CD4-positive, CD25-positive, alpha-beta regulatory T cell (primary cell): ENCODE results near the gene SIGLEC6. TPM values are rescaled to one million over a fixed set of nuclear protein-coding genes. Genes with fewer than 3 reads are reported as not detected.

Experiments used
- ATAC-seq, 2 donors: fragments of 150-1000 bp; cut with Tn5 transposase; one replicate each; pipeline ENCODE4 v1.10.0; 2021; ENCODE audit warnings: low read depth in 2 of 2, moderate number of reproducible peaks in 2 of 2, moderate library complexity in 1 of 2
- DNase-seq, 3 donors: peaks; one replicate each; pipeline versions ENCODE4 v3.0.0 to v3.0.0-alpha.2; 2012 to 2022; ENCODE audit warnings: mixed read lengths in 1 of 3
- H3K27ac ChIP-seq: one replicate; pipeline ENCODE4 v1.7.0; 2013; ENCODE audit warnings: mild to moderate bottlenecking, low read length; ENCODE audit not compliant: insufficient read depth, poor library complexity, severe bottlenecking
- H3K27me3 ChIP-seq: one replicate; pipeline ENCODE4 v1.7.0; 2013; ENCODE audit warnings: low read length; ENCODE audit not compliant: control insufficient read depth, insufficient read depth
- H3K36me3 ChIP-seq: one replicate; pipeline ENCODE4 v1.7.0; 2013; ENCODE audit warnings: mild to moderate bottlenecking, low read length, moderate library complexity; ENCODE audit not compliant: control insufficient read depth, insufficient read depth
- H3K4me1 ChIP-seq: 2 replicates; pipeline ENCODE4 v1.7.0; 2013; ENCODE audit warnings: mild to moderate bottlenecking, low read length; ENCODE audit not compliant: insufficient read depth, control insufficient read depth, poor library complexity, severe bottlenecking
- H3K4me3 ChIP-seq: one replicate; pipeline ENCODE4 v1.7.0; 2013; ENCODE audit warnings: low read depth, mild to moderate bottlenecking, low read length, moderate library complexity
- H3K9me3 ChIP-seq, 2 experiments: 1 replicate in 1 of 2; 2 replicates in 1 of 2; pipeline ENCODE4 v1.7.0; 2013; ENCODE audit warnings: low read length in 2 of 2, mild to moderate bottlenecking in 1 of 2, moderate library complexity in 1 of 2; ENCODE audit not compliant: control insufficient read depth in 2 of 2
- H3K27ac Mint-ChIP-seq, 3 donors: one replicate each; pipeline ENCODE4 v1.8.0; 2020 to 2022; ENCODE audit warnings: mild to moderate bottlenecking in 3 of 3, mixed read lengths in 3 of 3, moderate library complexity in 2 of 3
- H3K27me3 Mint-ChIP-seq: one replicate; pipeline ENCODE4 v1.8.0; 2022; ENCODE audit warnings: mild to moderate bottlenecking, mixed read lengths
- H3K36me3 Mint-ChIP-seq: one replicate; pipeline ENCODE4 v1.8.0; 2020; ENCODE audit warnings: mixed read lengths
- H3K4me1 Mint-ChIP-seq, 4 donors: one replicate each; pipeline ENCODE4 v1.8.0; 2020 to 2022; ENCODE audit warnings: mixed read lengths in 4 of 4, mild to moderate bottlenecking in 1 of 4
- H3K4me3 Mint-ChIP-seq, 4 donors: one replicate each; pipeline ENCODE4 v1.8.0; 2020 to 2022; ENCODE audit warnings: mild to moderate bottlenecking in 4 of 4, mixed read lengths in 4 of 4, moderate library complexity in 3 of 4
- H3K9me3 Mint-ChIP-seq, 7 donors: one replicate each; pipeline ENCODE4 v1.8.0; 2020 to 2022; ENCODE audit warnings: mixed read lengths in 7 of 7, mild to moderate bottlenecking in 3 of 7, moderate library complexity in 2 of 7
- polyA plus RNA-seq, 4 donors: library from polyadenylated mRNA; unstranded; fragments of 300-500 nt; fragmentation: Illumina TruSeq; gene quantifications; one replicate each; pipeline ENCODE4 v1.2.3, GENCODE V29; 2021
- total RNA-seq: library from RNA; stranded (reverse); gene quantifications from one replicate; pipeline ENCODE4 v1.2.3, GENCODE V29; 2022

SIGLEC6 gene
- total and polyA plus RNA-seq, 5 donors from 2014 or later, result not detected

- Histone ChIP-seq H3K27me3 (peaks cover 4% of the 10 kb centered on the region), H3K27ac (no peak overlapping the region), H3K9me3 (no peaks in the 10 kb centered on the region), H3K36me3 (no peaks in the 10 kb centered on the region), H3K4me1 (no peaks in the 10 kb centered on the region), H3K4me3 (no peak overlapping the region)
- Mint-ChIP-seq H3K4me3 (no peak overlapping the region), H3K27me3 (peaks cover 17% of the 10 kb centered on the region), H3K9me3 (peaks cover 0 to 3% (median 0%) of the 10 kb centered on the region in 7 donors), H3K4me1 (peaks cover 0 to 2% (median 0%) of the 10 kb centered on the region in 4 donors), H3K27ac (no peak overlapping the region), H3K36me3 (peaks cover 3% of the 10 kb centered on the region)
- no peak for ATAC-seq
- peak in 2 of 3 donors; percentile 39 to 66 for DNase-seq
Observed at GRCh38 chr19:51514866-51515481, 16.5 kb downstream of the SIGLEC6 start.

- no peak for DNase-seq
- ATAC-seq, result no peak
- Histone ChIP-seq H3K4me3 (no peak overlapping the region), H3K9me3 (no peaks in the 10 kb centered on the region), H3K4me1 (no peaks in the 10 kb centered on the region), H3K27me3 (peaks cover 2% of the 10 kb centered on the region), H3K27ac (no peak overlapping the region), H3K36me3 (no peaks in the 10 kb centered on the region)
- peaks cover 3% of the 10 kb centered on the region for H3K36me3 Mint-ChIP-seq
- H3K4me1 Mint-ChIP-seq, result peaks cover 0 to 2% (median 0%) of the 10 kb centered on the region in 4 donors
- peaks cover 0 to 3% (median 0%) of the 10 kb centered on the region in 7 donors for H3K9me3 Mint-ChIP-seq
- H3K27me3 Mint-ChIP-seq, result peaks cover 17% of the 10 kb centered on the region
- H3K27ac Mint-ChIP-seq, result no peak overlapping the region
- H3K4me3 Mint-ChIP-seq, result no peak overlapping the region
Observed at GRCh38 chr19:51513968-51514367, 17.5 kb downstream of the SIGLEC6 start.

- Histone ChIP-seq H3K27ac (no peak overlapping the region), H3K4me3 (no peak overlapping the region), H3K9me3 (no peaks in the 10 kb centered on the region), H3K4me1 (no peaks in the 10 kb centered on the region), H3K36me3 (no peaks in the 10 kb centered on the region), H3K27me3 (peaks cover 2% of the 10 kb centered on the region)
- H3K4me3 Mint-ChIP-seq, result no peak overlapping the region
- peak in 1 of 3 donors; percentile 1 for DNase-seq
- H3K36me3 Mint-ChIP-seq, result no peaks in the 10 kb centered on the region
- no peak overlapping the region for H3K27ac Mint-ChIP-seq
- no peaks in the 10 kb centered on the region for H3K9me3 Mint-ChIP-seq
- peaks cover 13% of the 10 kb centered on the region for H3K27me3 Mint-ChIP-seq
- no peaks in the 10 kb centered on the region for H3K4me1 Mint-ChIP-seq
- ATAC-seq, result no peak
Observed at GRCh38 chr19:51511353-51511752, 20.1 kb downstream of the SIGLEC6 start.

GRCh38 chr19:51509823-51510660 lies 21.4 kb downstream of the SIGLEC6 start:
- H3K27ac Mint-ChIP-seq, result no peak overlapping the region
- DNase-seq (no peak), ATAC-seq (no peak)
- H3K9me3 ChIP-seq, result no peaks in the 10 kb centered on the region
- H3K4me1 ChIP-seq, result no peaks in the 10 kb centered on the region
- peaks cover 13% of the 10 kb centered on the region for H3K27me3 Mint-ChIP-seq
- no peaks in the 10 kb centered on the region for H3K4me1 Mint-ChIP-seq
- H3K9me3 Mint-ChIP-seq, result peaks cover 0 to 1% (median 0%) of the 10 kb centered on the region in 7 donors
- no peak overlapping the region for H3K27ac ChIP-seq
- no peaks in the 10 kb centered on the region for H3K36me3 Mint-ChIP-seq
- no peaks in the 10 kb centered on the region for H3K36me3 ChIP-seq
- H3K4me3 ChIP-seq, result no peak overlapping the region
- H3K27me3 ChIP-seq, result peaks cover 2% of the 10 kb centered on the region
- H3K4me3 Mint-ChIP-seq, result no peak overlapping the region

- Histone ChIP-seq H3K4me3 (no peak overlapping the region), H3K9me3 (no peaks in the 10 kb centered on the region), H3K36me3 (no peaks in the 10 kb centered on the region), H3K27me3 (peaks cover 2% of the 10 kb centered on the region), H3K27ac (no peak overlapping the region), H3K4me1 (no peaks in the 10 kb centered on the region)
- Mint-ChIP-seq H3K4me3 (no peak overlapping the region), H3K9me3 (peaks cover 0 to 8% (median 0%) of the 10 kb centered on the region in 7 donors), H3K36me3 (no peaks in the 10 kb centered on the region), H3K4me1 (no peaks in the 10 kb centered on the region), H3K27me3 (peaks cover 13% of the 10 kb centered on the region), H3K27ac (no peak overlapping the region)
- DNase-seq, result no peak
- no peak for ATAC-seq
Observed at GRCh38 chr19:51508059-51508733, 23.3 kb downstream of the SIGLEC6 start.

GRCh38 chr19:51507640-51508058 lies 23.8 kb downstream of the SIGLEC6 start:
- H3K4me1 ChIP-seq, result no peaks in the 10 kb centered on the region
- H3K36me3 Mint-ChIP-seq, result no peaks in the 10 kb centered on the region
- no peak overlapping the region for H3K27ac Mint-ChIP-seq
- no peak overlapping the region for H3K4me3 Mint-ChIP-seq
- H3K4me1 Mint-ChIP-seq, result no peaks in the 10 kb centered on the region
- no peaks in the 10 kb centered on the region for H3K36me3 ChIP-seq
- DNase-seq (no peak), ATAC-seq (no peak)
- H3K4me3 ChIP-seq, result no peak overlapping the region
- peaks cover 13% of the 10 kb centered on the region for H3K27me3 Mint-ChIP-seq
- no peaks in the 10 kb centered on the region for H3K9me3 ChIP-seq
- H3K27me3 ChIP-seq, result no peaks in the 10 kb centered on the region
- peaks cover 0 to 8% (median 0%) of the 10 kb centered on the region in 7 donors for H3K9me3 Mint-ChIP-seq
- no peak overlapping the region for H3K27ac ChIP-seq

GRCh38 chr19:51507192-51507591 lies 24.3 kb downstream of the SIGLEC6 start:
- no peak overlapping the region for H3K27ac ChIP-seq
- no peak overlapping the region for H3K4me3 ChIP-seq
- no peaks in the 10 kb centered on the region for H3K4me1 ChIP-seq
- Mint-ChIP-seq H3K4me3 (no peak overlapping the region), H3K27ac (no peak overlapping the region), H3K27me3 (peaks cover 13% of the 10 kb centered on the region), H3K36me3 (no peaks in the 10 kb centered on the region), H3K9me3 (peaks cover 0 to 8% (median 0%) of the 10 kb centered on the region in 7 donors), H3K4me1 (no peaks in the 10 kb centered on the region)
- DNase-seq, result no peak
- no peaks in the 10 kb centered on the region for H3K9me3 ChIP-seq
- H3K27me3 ChIP-seq, result no peaks in the 10 kb centered on the region
- no peaks in the 10 kb centered on the region for H3K36me3 ChIP-seq
- ATAC-seq, result no peak
